Osteocyte (in vitro differentiated cells): ENCODE measurements around the gene MT1G. TPM values are rescaled to one million over a fixed set of nuclear protein-coding genes. Genes with fewer than 3 reads are reported as not detected.

Source experiments
- DNase-seq: peaks from one replicate; pipeline ENCODE4 v3.0.0; 2021; ENCODE audit warnings: mixed read lengths; ENCODE audit not compliant: unreplicated experiment; ENCODE audit errors: extremely low spot score
- H3K27ac Mint-ChIP-seq: one replicate; pipeline ENCODE4 v1.8.0; 2021; ENCODE audit warnings: mild to moderate bottlenecking, mixed read lengths; ENCODE audit not compliant: unreplicated experiment
- H3K27me3 Mint-ChIP-seq: one replicate; pipeline ENCODE4 v1.8.0; 2021; ENCODE audit warnings: mixed read lengths; ENCODE audit not compliant: unreplicated experiment
- H3K36me3 Mint-ChIP-seq: one replicate; pipeline ENCODE4 v1.8.0; 2021; ENCODE audit warnings: mixed read lengths; ENCODE audit not compliant: unreplicated experiment
- H3K4me1 Mint-ChIP-seq: one replicate; pipeline ENCODE4 v1.8.0; 2021; ENCODE audit warnings: mixed read lengths; ENCODE audit not compliant: unreplicated experiment
- H3K4me3 Mint-ChIP-seq: one replicate; pipeline ENCODE4 v1.8.0; 2021; ENCODE audit warnings: mild to moderate bottlenecking, moderate library complexity, mixed read lengths; ENCODE audit not compliant: unreplicated experiment
- H3K9me3 Mint-ChIP-seq: one replicate; pipeline ENCODE4 v1.8.0; 2021; ENCODE audit warnings: mixed read lengths; ENCODE audit not compliant: unreplicated experiment
- total RNA-seq: library from RNA; stranded (reverse); gene quantifications from 2 replicates; pipeline ENCODE4 v1.2.1, GENCODE V29; 2021
- TF ChIP-seq, protein P1 (sequence below): fragments of 200-600 bp; sonication (generic); IDR thresholded peaks from 2 replicates; pipeline ENCODE4 v1.5.0; 2021; ENCODE audit warnings: antibody characterized with exemption, mild to moderate bottlenecking, moderate library complexity

Gene MT1G
- total RNA-seq, 1 donor from 2014 or later = not detected

DNA sequence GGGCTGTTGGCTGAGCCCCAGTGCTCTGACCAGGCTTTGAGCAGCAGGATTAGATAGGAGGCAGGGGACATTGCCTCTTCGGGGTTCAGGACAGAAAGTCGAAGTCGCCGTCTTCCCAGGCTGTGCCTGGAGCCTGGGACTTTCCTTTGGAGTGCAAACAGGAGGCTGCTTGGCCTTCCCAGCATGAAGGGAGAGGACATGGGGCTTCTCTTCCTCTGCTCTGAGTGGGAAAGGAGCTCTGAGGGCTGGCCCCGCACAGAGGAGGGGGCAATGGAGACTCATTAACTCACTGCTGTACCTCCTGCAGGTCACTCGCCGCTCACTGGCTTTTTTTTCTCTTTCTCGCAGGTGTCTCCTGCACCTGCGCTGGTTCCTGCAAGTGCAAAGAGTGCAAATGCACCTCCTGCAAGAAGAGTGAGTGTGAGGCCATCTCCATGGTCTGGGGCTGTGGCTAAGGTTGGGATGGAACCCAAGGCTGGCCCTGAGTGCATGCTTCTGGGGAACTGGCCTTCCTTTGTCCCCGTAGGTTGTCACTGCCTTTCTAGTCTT lies 9.5 kb downstream of the MT1G start:
- Mint-ChIP-seq H3K4me3 (peak overlapping the region; percentile 91), H3K36me3 (peaks cover 1% of the 10 kb centered on the region), H3K27ac (no peak overlapping the region), H3K27me3 (peaks cover 23% of the 10 kb centered on the region), H3K4me1 (peaks cover 31% of the 10 kb centered on the region), H3K9me3 (no peaks in the 10 kb centered on the region)
- TF ChIP-seq, protein P1, sequence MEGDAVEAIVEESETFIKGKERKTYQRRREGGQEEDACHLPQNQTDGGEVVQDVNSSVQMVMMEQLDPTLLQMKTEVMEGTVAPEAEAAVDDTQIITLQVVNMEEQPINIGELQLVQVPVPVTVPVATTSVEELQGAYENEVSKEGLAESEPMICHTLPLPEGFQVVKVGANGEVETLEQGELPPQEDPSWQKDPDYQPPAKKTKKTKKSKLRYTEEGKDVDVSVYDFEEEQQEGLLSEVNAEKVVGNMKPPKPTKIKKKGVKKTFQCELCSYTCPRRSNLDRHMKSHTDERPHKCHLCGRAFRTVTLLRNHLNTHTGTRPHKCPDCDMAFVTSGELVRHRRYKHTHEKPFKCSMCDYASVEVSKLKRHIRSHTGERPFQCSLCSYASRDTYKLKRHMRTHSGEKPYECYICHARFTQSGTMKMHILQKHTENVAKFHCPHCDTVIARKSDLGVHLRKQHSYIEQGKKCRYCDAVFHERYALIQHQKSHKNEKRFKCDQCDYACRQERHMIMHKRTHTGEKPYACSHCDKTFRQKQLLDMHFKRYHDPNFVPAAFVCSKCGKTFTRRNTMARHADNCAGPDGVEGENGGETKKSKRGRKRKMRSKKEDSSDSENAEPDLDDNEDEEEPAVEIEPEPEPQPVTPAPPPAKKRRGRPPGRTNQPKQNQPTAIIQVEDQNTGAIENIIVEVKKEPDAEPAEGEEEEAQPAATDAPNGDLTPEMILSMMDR = no peak
- no peak for DNase-seq

DNA sequence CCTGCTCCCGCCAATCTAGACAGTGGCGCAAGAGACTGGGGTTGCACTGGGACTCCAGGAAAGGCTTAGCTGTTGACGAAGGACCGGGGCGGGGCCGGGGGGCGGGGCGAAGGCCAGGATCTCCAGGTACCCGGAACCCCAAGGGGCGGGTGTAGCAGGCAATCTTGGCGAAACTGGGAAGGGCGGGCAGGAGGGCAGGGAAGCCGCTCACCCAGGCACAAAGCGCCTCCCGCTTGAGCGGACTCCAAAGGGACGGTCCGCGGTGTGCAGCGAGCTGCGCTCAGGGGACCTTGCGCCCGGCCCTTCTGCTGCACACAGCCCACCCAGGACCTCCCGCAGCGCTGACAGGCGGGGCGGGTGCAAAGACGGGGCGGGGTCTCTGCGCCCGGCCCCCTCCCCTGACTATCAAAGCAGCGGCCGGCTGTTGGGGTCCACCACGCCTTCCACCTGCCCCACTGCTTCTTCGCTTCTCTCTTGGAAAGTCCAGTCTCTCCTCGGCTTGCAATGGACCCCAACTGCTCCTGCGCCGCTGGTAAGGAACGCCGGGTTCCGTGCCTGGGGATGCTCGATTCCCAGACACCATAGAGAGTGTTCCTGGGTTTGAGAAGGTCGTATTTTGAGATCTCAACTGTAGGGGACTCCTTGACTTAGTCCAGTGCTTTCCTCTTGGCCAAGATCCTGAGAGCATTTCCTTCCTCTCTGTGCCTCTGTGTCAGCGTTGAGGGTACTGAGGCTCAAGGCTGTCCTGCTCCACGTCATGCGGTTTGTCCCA lies 10.1 kb downstream of the MT1G start, which contains the start of gene MT1F:
Gene MT1F, plus strand, starts transcription at position 405 of the 772 bp plus-strand sequence. Its CDS starts 100 bp downstream, at position 505.
- no peaks in the 10 kb centered on the region for H3K9me3 Mint-ChIP-seq
- peak within 1 kb of the TSS; percentile 91 for H3K4me3 Mint-ChIP-seq
- H3K27ac Mint-ChIP-seq = no peak within 1 kb of the TSS
- peaks cover 21% of the 10 kb centered on the region for H3K27me3 Mint-ChIP-seq
- peaks cover 31% of the 10 kb centered on the region for H3K4me1 Mint-ChIP-seq
- no peak for DNase-seq
- TF ChIP-seq, protein P1 = no peak
- H3K36me3 Mint-ChIP-seq = peaks cover 1% of the 10 kb centered on the region

DNA sequence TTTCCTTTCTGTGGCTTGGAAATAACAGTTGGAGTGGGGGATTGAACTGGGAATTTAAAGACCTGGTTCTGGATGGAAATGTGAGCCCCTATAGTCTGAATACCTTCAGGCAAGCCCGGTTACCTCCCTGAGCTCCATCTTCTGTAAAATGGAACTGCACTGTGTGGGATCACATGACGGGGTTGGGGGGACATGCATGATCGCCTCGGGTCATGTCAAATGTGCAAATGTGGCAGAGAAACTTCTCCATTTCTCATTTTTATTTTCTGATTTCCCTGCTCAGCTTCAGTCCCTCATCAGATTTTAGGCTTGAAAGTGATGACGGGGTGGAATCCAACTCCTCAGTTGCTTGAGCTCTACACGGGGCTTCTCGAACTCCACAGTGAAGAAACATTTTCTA lies 14.6 kb downstream of the MT1G start:
- no peak for DNase-seq
- Mint-ChIP-seq H3K36me3 (no peaks in the 10 kb centered on the region), H3K27me3 (peaks cover 8% of the 10 kb centered on the region), H3K4me3 (no peak overlapping the region), H3K27ac (no peak overlapping the region), H3K4me1 (peaks cover 21% of the 10 kb centered on the region), H3K9me3 (no peaks in the 10 kb centered on the region)
- TF ChIP-seq, protein P1 = no peak

DNA sequence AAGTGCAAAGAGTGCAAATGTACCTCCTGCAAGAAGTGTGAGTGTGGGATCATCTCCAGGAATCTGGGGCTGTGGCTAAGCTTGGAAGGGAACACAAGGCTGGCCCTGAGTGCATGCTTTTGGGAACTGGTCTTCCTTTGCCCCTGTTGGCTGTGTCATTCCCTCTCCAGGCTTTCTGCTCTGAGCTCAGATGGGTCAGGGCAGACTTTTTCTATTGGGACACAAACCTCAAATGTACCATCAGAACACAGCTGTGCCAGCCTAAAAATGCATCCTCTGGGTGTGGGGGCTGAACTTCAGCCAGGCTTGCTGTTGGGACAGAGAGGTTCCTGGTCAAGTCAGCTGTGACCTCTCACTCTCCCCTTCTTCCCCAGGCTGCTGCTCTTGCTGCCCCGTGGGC lies 15.3 kb downstream of the MT1G start:
- peaks cover 8% of the 10 kb centered on the region for H3K27me3 Mint-ChIP-seq
- H3K27ac Mint-ChIP-seq = no peak overlapping the region
- H3K4me1 Mint-ChIP-seq = peaks cover 17% of the 10 kb centered on the region

DNA sequence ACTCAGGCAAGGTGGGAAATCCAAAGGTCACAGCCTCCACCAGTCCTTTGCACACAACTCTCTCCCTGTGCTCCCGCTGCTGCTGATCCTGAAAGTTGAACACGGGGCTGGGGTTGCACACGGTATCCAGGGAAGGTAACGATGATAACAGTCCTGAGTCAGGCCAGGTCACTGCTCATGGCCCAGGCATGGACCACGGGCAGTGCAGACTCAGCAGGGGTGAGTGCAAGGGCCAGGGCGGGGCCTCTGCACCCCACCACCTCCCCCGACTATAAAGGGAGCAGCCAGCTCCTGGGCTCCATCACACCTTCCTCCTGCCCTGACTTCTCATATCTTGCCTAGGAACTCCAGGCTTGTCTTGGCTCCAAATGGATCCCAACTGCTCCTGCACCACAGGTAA lies 16.3 kb downstream of the MT1G start, which contains the start of gene MT1B:
Gene MT1B, plus strand, starts transcription at position 301 of the 400 bp plus-strand sequence. Its CDS starts 68 bp downstream, at position 369.
- Mint-ChIP-seq H3K4me1 (peaks cover 13% of the 10 kb centered on the region), H3K4me3 (no peak within 1 kb of the TSS), H3K9me3 (no peaks in the 10 kb centered on the region), H3K36me3 (no peaks in the 10 kb centered on the region), H3K27ac (no peak within 1 kb of the TSS), H3K27me3 (peaks cover 15% of the 10 kb centered on the region)
- TF ChIP-seq, protein P1 = no peak
- DNase-seq = no peak

More for the DNA sequence above, 15.3 kb downstream of the MT1G start:
- H3K4me3 Mint-ChIP-seq = no peak overlapping the region
- H3K9me3 Mint-ChIP-seq = no peaks in the 10 kb centered on the region
- H3K36me3 Mint-ChIP-seq = no peaks in the 10 kb centered on the region
- TF ChIP-seq, protein P1 = no peak
- no peak for DNase-seq
